NCI-H2196 treated with DMSO at 0.1 percent for 48 hours (cell line): ENCODE measurements around the gene ZFAND4.
"Not testable (repeated sequence)": the region's sequence is repeated elsewhere in the genome, so short reads cannot be mapped to it uniquely, and the experiment has no call there.

Source experiments
- DNase-seq: peaks from one replicate; lab custom pipeline; 2025; ENCODE audit not compliant: unreplicated experiment; lab: John Stamatoyannopoulos, UW

Gene ZFAND4

GRCh38 chr10:45644527-45644926 lies 28.0 kb downstream of the ZFAND4 start:
- DNase-seq = no peak

- DNase-seq = no peak
Observed at GRCh38 chr10:45640941-45641340, 31.6 kb downstream of the ZFAND4 start.

- no peak for DNase-seq
Observed at GRCh38 chr10:45640049-45640448, 32.5 kb downstream of the ZFAND4 start.

- no peak for DNase-seq
Observed at GRCh38 chr10:45627412-45628048, 45.0 kb downstream of the ZFAND4 start.

DNA sequence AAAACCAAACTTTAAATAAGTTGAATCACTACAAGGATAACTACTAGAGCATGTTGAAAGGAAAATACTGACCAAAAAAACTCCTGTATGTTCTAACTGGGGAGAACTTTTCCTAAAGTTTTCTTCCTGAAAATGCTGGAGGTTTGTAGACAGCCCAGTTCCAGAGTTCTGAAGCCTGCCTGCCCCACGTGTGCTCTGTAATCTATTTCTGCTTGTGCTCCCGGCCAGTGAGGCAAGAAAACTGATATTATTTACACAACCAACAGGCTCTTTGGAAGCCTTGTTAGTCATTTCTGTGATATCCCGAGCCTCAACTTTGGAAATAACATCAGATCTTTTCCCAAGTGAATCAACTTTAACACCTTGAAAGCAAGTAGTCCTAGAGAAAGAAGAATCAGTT lies 46.7 kb downstream of the ZFAND4 start:
- no peak for DNase-seq

DNA sequence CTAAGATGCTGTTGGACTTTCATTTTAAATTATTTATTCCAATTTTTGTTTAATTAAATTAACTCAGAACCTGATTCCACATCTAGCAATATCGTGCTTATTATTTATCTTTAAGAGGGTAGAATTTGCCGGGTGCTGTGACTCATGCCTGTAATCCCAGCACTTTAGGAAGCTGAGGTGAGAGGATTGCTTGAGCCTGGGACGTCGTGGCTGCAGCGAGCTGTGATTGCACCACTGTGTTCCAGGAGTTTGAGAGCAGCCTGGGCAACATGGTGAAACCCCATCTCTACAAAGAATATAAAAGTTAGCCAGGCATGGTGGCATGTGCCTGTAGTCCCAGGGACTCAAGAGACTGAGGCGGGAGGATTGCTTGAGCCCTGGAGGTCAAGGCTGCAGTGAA lies 47.8 kb downstream of the ZFAND4 start:
- no peak for DNase-seq

GRCh38 chr10:45614869-45615268 lies 57.7 kb downstream of the ZFAND4 start:
- no peak for DNase-seq

- no peak for DNase-seq
Observed at GRCh38 chr10:45612741-45613140, 59.8 kb downstream of the ZFAND4 start.

- DNase-seq = no peak
Observed at GRCh38 chr10:45608052-45608451, 64.5 kb downstream of the ZFAND4 start.

- DNase-seq = no peak
Observed at GRCh38 chr10:45607276-45607675, 65.3 kb downstream of the ZFAND4 start.

GRCh38 chr10:45602836-45603235 lies 69.7 kb downstream of the ZFAND4 start:
- DNase-seq = no peak

DNA sequence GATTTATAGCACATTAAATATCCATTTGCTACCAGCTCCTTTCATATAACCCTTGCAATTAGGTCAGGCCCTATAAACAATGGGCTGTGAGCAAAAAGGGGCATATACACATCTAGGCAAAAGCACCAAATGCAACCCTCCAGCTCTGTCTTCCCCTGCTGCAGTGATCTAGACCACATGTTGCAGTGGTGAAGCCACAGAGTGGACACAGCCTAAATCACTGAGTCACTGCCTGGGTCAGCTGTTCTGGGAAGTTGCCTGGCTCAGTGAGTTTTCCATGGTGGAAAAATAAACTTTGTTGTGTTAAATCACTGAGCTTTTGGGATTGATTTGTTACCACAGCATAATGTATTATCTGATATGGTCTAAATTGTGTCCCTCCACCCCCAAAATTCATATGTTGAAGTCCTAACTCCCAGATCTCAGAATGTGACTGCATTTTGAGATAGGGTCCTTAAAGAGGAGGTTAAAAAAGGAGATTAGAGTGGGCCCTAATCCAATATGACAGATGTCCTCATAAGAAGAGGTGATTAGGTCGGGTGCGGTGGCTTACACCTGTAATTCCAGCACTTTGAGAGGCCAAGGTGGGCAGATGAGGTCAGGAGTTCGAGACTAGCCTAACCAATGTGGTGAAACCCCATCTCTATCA lies 70.4 kb downstream of the ZFAND4 start:
- no peak for DNase-seq

- not testable (repeated sequence) for DNase-seq
Observed at GRCh38 chr10:45601254-45601930, 71.2 kb downstream of the ZFAND4 start.

DNA sequence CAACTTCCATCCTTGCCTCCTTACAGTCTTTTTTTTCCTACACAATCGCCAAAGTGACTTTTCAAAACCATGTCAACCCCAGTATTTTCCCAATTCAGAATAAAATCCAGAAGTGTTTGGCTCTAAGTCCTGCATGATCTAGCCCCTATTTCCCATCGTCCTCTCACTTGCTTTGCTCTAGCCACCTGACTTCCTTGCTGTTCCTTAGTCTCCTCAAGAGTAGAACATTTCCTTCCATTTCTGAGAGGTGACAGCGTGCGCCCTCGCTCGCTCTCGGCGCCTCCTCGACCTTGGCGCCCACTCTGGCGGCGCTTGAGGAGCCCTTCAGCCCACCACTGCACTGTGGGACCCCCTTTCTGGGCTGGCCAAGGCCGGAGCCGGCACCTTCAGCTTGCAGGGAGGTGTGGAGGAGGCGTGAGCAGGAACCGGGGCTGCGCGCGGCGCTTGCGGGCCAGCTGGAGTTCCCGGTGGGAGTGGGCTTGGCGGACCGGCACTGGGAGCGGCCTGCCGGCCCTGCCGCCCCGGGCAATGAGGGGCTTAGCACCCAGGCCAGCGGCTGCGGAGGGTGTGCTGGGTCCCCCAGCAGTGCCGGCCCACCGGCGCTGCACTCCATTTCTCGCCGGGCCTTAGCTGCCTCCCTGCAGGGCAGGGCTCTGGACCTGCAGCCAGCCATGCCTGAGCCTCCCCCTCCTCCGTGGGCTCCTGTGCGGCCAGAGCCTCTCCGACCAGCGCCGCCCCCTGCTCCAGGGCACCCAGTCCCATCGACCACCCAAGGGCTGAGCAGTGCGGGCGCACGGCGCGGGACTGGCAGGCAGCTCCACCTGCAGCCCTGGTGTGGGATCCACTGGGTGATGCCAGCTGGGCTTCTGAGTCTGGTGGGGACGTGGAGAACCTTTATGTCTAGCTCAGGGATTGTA lies 72.0 kb downstream of the ZFAND4 start:
- not testable (repeated sequence) for DNase-seq

- no peak for DNase-seq
Observed at GRCh38 chr10:45599646-45600045, 72.9 kb downstream of the ZFAND4 start.

GRCh38 chr10:45599021-45599603 lies 73.5 kb downstream of the ZFAND4 start:
- DNase-seq = no peak

DNA sequence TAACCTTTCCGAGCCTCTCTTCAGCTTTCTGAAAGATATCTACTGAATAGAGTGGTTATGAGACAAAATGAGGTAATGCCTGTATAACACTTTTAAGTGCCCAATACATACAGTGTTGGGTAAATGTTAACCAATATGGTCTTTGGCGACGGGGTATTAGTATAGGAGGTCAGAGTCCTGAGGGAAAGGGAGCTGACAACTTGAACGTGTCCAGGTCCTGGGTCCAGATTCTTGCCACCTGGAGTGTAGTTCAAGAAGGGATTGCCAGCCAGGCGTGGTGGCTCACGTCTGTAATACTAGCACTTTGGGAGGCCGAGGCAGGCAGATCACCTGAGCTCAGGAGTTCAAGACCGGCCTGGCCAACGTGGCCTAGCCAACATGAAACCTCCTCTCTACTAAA lies 76.0 kb downstream of the ZFAND4 start:
- no peak for DNase-seq

DNA sequence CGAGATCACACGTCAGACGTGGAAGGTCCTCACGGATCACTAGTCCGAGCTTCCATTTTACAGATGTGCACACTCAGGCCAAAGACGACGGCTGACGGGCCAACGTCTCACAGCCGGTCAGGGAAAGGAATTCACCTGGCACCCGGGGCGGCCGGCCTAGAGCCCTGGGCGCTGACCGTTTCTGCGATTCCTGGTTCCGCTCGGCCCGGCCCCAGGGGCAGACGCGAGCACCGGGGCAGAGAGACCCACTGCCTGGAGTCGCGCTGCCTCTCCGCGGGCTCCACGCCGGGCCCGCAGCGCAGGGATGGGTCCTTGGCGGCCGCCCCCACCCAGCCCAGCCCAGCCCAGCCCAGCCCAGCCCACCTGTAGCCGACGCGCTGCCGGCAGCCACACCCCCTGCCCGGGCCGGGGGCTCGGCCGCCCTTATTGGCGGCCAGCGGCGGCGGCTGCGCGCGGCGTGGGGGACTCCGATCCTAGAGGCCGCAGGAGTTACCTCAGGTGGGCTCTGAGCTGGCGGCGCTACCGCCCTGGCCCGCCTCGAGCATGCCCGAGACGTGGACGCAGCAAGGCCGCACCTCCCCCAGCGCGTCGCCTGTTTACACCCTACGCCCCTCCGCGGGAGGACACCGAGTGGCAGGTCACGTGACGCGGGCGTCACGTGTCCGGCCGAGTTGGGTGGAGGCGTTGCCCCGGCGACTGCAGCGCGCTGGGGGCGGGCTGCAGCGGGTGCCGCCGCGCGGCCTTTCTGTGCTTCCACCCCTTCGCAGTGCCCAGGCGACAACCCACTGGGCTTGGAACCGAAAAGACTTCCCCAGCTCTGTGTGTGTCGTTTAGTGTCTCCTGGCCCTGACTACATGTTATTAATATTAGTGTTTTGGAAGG lies 78.1 kb downstream of the ZFAND4 start:
- peak; percentile 47 for DNase-seq

- no peak for DNase-seq
Observed at GRCh38 chr10:45593938-45594275, 78.7 kb downstream of the ZFAND4 start.

- no peak for DNase-seq
Observed at GRCh38 chr10:45592926-45593325, 79.6 kb downstream of the ZFAND4 start.
